Activated naive CD4-positive, alpha-beta T cell treated with anti-CD3 and anti-CD28 coated beads for 36 hours (primary cell): ENCODE data around the gene CLTCL1. TPM values are rescaled to one million over a fixed set of nuclear protein-coding genes. Genes with fewer than 3 reads are reported as not detected.

Experiments used
- CTCF ChIA-PET: fragments of 350-600 bp; sonication (Branson Sonifier 250); formaldehyde crosslinking; loops from one replicate; lab custom pipeline; 2021; ENCODE audit warnings: antibody characterized with exemption; lab: Charles Lee
- DNase-seq: peaks from one replicate; pipeline ENCODE4 v3.0.0-alpha.2; 2020
- H3K27ac Mint-ChIP-seq: one replicate; pipeline ENCODE4 v1.8.0; 2021; ENCODE audit warnings: mild to moderate bottlenecking, mixed read lengths
- H3K27me3 Mint-ChIP-seq: one replicate; pipeline ENCODE4 v1.8.0; 2021; ENCODE audit warnings: low read depth, mixed read lengths
- H3K36me3 Mint-ChIP-seq: one replicate; pipeline ENCODE4 v1.8.0; 2021; ENCODE audit warnings: low read depth, mixed read lengths
- H3K4me1 Mint-ChIP-seq: one replicate; pipeline ENCODE4 v1.8.0; 2021; ENCODE audit warnings: low read depth, mixed read lengths
- H3K4me3 Mint-ChIP-seq: one replicate; pipeline ENCODE4 v1.8.0; 2021; ENCODE audit warnings: mild to moderate bottlenecking, moderate library complexity, mixed read lengths
- H3K9me3 Mint-ChIP-seq: one replicate; pipeline ENCODE4 v1.8.0; 2021; ENCODE audit warnings: mixed read lengths
- intact Hi-C: fragments of 100-400 bp; cut with micrococcal nuclease; formaldehyde crosslinking; loops from one replicate; pipeline ENCODE4 v1.15.1; 2023
- total RNA-seq, 2 experiments: library from RNA; stranded (reverse); gene quantifications; one replicate each; pipeline ENCODE4 v1.2.3, GENCODE V29; 2021

The CLTCL1 gene
- total RNA-seq, 2 experiments from 2014 or later: 0.57 to 1.0 TPM

GRCh38 chr22:19194766-19195536, 96.6 kb downstream of the CLTCL1 start:
- H3K4me1 Mint-ChIP-seq: peaks cover 4% of the 10 kb centered on the region
- no peaks in the 10 kb centered on the region for H3K9me3 Mint-ChIP-seq
- intact Hi-C loops: no loop called here
- no peak overlapping the region for H3K27ac Mint-ChIP-seq
- no peak overlapping the region for H3K4me3 Mint-ChIP-seq
- CTCF ChIA-PET: no interaction called here
- no peaks in the 10 kb centered on the region for H3K36me3 Mint-ChIP-seq
- no peak for DNase-seq
- no peaks in the 10 kb centered on the region for H3K27me3 Mint-ChIP-seq

GRCh38 chr22:19193879-19194278, 97.6 kb downstream of the CLTCL1 start:
- Mint-ChIP-seq H3K36me3 (no peaks in the 10 kb centered on the region), H3K4me1 (peaks cover 4% of the 10 kb centered on the region), H3K27ac (no peak overlapping the region), H3K27me3 (no peaks in the 10 kb centered on the region), H3K9me3 (no peaks in the 10 kb centered on the region), H3K4me3 (no peak overlapping the region)
- no peak for DNase-seq
- intact Hi-C loops: no loop called here
- CTCF ChIA-PET: no interaction called here

- intact Hi-C loops: no loop called here
- Mint-ChIP-seq H3K4me1 (no peaks in the 10 kb centered on the region), H3K36me3 (no peaks in the 10 kb centered on the region), H3K9me3 (no peaks in the 10 kb centered on the region), H3K27me3 (no peaks in the 10 kb centered on the region), H3K27ac (no peak overlapping the region), H3K4me3 (no peak overlapping the region)
- CTCF ChIA-PET: no interaction called here
- DNase-seq: no peak
Observed at GRCh38 chr22:19187716-19188563, 103.6 kb downstream of the CLTCL1 start.

GRCh38 chr22:19184276-19184997, 107.1 kb downstream of the CLTCL1 start:
- peaks cover 18% of the 10 kb centered on the region for H3K4me1 Mint-ChIP-seq
- CTCF ChIA-PET: interaction anchor here (1.2 kb wide), 1 partner anchor 22 kb away, joined by 3 read pairs; no protein-coding TSS in a partner anchor
- no peak for DNase-seq
- intact Hi-C loops: no loop called here
- H3K9me3 Mint-ChIP-seq: no peaks in the 10 kb centered on the region
- H3K27ac Mint-ChIP-seq: no peak overlapping the region
- H3K4me3 Mint-ChIP-seq: no peak overlapping the region
- H3K36me3 Mint-ChIP-seq: no peaks in the 10 kb centered on the region
- no peaks in the 10 kb centered on the region for H3K27me3 Mint-ChIP-seq

GRCh38 chr22:19183216-19183615, 108.3 kb downstream of the CLTCL1 start:
- H3K4me3 Mint-ChIP-seq: no peak overlapping the region
- CTCF ChIA-PET: interaction anchor here (1.0 kb wide), 1 partner anchor 73 kb away, joined by 4 read pairs; no protein-coding TSS in a partner anchor
- no peak for DNase-seq
- H3K27ac Mint-ChIP-seq: no peak overlapping the region
- no peaks in the 10 kb centered on the region for H3K36me3 Mint-ChIP-seq
- no peaks in the 10 kb centered on the region for H3K9me3 Mint-ChIP-seq
- intact Hi-C loops: no loop called here
- H3K4me1 Mint-ChIP-seq: peaks cover 21% of the 10 kb centered on the region
- H3K27me3 Mint-ChIP-seq: no peaks in the 10 kb centered on the region

GRCh38 chr22:19182472-19183157, 108.9 kb downstream of the CLTCL1 start:
- intact Hi-C loops: no loop called here
- Mint-ChIP-seq H3K36me3 (no peaks in the 10 kb centered on the region), H3K4me1 (peaks cover 21% of the 10 kb centered on the region), H3K27ac (no peak overlapping the region), H3K4me3 (no peak overlapping the region), H3K9me3 (no peaks in the 10 kb centered on the region), H3K27me3 (no peaks in the 10 kb centered on the region)
- CTCF ChIA-PET: interaction anchor here (1.0 kb wide), 1 partner anchor 73 kb away, joined by 4 read pairs; no protein-coding TSS in a partner anchor
- no peak for DNase-seq

GRCh38 chr22:19181786-19182471, 109.6 kb downstream of the CLTCL1 start:
- H3K9me3 Mint-ChIP-seq: no peaks in the 10 kb centered on the region
- H3K27ac Mint-ChIP-seq: peak overlapping the region; percentile 15
- no peaks in the 10 kb centered on the region for H3K36me3 Mint-ChIP-seq
- H3K27me3 Mint-ChIP-seq: no peaks in the 10 kb centered on the region
- peak; percentile 64 for DNase-seq
- peaks cover 21% of the 10 kb centered on the region for H3K4me1 Mint-ChIP-seq
- intact Hi-C loops: no loop called here
- no peak overlapping the region for H3K4me3 Mint-ChIP-seq
- CTCF ChIA-PET: no interaction called here

GRCh38 chr22:19180740-19181410, 110.6 kb downstream of the CLTCL1 start:
- intact Hi-C loops: no loop called here
- no peak for DNase-seq
- Mint-ChIP-seq H3K4me1 (peaks cover 24% of the 10 kb centered on the region), H3K27me3 (no peaks in the 10 kb centered on the region), H3K9me3 (no peaks in the 10 kb centered on the region), H3K36me3 (no peaks in the 10 kb centered on the region), H3K27ac (peak overlapping the region; percentile 46), H3K4me3 (no peak overlapping the region)
- CTCF ChIA-PET: no interaction called here

- H3K9me3 Mint-ChIP-seq: no peaks in the 10 kb centered on the region
- intact Hi-C loops: no loop called here
- H3K4me1 Mint-ChIP-seq: peaks cover 26% of the 10 kb centered on the region
- H3K36me3 Mint-ChIP-seq: peaks cover 1% of the 10 kb centered on the region
- H3K27ac Mint-ChIP-seq: no peak overlapping the region
- no peak overlapping the region for H3K4me3 Mint-ChIP-seq
- DNase-seq: no peak
- CTCF ChIA-PET: interaction anchor here (0.7 to 1.8 kb wide), 4 partner anchors 76 to 298 kb away, joined by 3 to 4 read pairs (median 3); no protein-coding TSS in a partner anchor
- H3K27me3 Mint-ChIP-seq: no peaks in the 10 kb centered on the region
Observed at GRCh38 chr22:19180234-19180633, 111.3 kb downstream of the CLTCL1 start.

GRCh38 chr22:19179497-19180048, 111.9 kb downstream of the CLTCL1 start:
- Mint-ChIP-seq H3K36me3 (peaks cover 1% of the 10 kb centered on the region), H3K27me3 (no peaks in the 10 kb centered on the region), H3K27ac (peak overlapping the region; percentile 53), H3K4me1 (peaks cover 27% of the 10 kb centered on the region), H3K4me3 (peak overlapping the region; percentile 75), H3K9me3 (no peaks in the 10 kb centered on the region)
- DNase-seq: peak; percentile 67
- CTCF ChIA-PET: interaction anchor here (0.7 to 1.8 kb wide), 9 partner anchors 12 to 299 kb away, joined by 3 to 5 read pairs (median 3); partner anchors contain the start of gene ESS2
- intact Hi-C loops: loop anchor here (1.0 to 5.0 kb wide), 8 partner anchors 35 to 539 kb away; partner anchors contain the start of genes CDC45, DGCR2, ESS2 and HIRA
